ENCODE results near the gene DEXI.
"Not testable (repeated sequence)": the region's sequence is repeated elsewhere in the genome, so short reads cannot be mapped to it uniquely, and the experiment has no call there.

Gene DEXI

DNA sequence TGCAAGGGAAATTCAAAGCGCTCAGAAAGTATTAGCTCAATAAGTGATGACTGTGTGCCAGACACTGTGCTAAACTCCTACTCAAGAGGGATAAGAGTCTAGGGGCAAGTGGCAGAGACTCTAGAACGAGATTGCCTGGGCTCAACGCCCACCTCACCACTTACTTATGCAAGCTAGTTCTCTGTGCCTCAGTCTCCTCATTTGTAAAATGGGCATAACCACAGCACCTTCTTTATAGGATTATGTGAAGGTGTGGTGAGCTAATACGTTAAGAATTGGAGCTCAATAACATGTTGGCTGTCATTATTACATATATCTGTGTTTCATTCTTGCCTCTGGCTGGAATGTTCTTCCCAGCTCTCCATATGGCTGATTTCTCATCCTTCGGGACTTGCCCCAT, 15.4 kb downstream of the DEXI start:
- no peak for DNase-seq (ENCODE audit: low read depth)

DNA sequence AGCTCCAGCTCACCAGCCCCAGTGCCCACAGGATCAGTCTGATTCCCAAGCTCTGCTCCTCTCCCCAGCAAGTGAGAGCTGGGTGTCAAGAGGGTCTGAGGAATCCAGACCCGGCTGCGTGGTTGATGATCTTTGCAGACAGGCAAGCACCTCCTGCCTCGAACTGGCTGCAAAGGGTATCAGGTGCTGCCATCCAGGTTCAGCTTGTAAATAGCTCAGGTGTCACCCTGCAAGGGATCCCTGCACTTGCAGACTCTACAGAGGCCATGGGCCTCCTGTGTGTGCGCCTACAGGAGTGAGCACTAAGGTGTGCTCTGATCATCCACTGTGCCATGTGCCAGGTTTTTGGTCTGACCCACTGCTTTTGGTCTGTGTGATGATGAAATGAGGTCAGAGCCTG, 16.2 kb downstream of the DEXI start:
- no peak for DNase-seq (ENCODE audit: low read depth)

DNA sequence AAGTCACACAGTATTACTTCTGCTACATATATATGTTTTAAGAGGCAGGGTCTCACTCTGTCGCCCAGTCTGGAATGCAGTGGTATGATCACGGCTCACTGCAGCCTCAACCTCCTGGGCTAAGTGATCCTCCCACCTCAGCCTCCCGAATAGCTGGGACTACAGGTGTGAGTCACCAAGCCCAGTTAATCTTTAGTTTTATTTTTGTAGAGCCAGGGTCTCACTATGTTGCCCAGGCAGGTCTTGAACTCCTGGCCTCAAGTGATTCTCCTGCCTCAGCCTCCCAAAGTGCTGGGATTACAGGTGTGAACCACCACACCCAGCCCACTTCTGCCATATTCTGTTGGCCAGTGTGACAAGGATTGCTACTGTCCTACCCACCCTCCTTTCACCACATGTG, 17.0 kb downstream of the DEXI start:
- DNase-seq (ENCODE audit: low read depth), result not testable (repeated sequence)

GRCh38 chr16:10923650-10924214, 18.5 kb downstream of the DEXI start:
- DNase-seq (ENCODE audit: low read depth), result no peak

- no peak for DNase-seq (ENCODE audit: low read depth)
Observed at GRCh38 chr16:10923146-10923649, 19.1 kb downstream of the DEXI start.

DNA sequence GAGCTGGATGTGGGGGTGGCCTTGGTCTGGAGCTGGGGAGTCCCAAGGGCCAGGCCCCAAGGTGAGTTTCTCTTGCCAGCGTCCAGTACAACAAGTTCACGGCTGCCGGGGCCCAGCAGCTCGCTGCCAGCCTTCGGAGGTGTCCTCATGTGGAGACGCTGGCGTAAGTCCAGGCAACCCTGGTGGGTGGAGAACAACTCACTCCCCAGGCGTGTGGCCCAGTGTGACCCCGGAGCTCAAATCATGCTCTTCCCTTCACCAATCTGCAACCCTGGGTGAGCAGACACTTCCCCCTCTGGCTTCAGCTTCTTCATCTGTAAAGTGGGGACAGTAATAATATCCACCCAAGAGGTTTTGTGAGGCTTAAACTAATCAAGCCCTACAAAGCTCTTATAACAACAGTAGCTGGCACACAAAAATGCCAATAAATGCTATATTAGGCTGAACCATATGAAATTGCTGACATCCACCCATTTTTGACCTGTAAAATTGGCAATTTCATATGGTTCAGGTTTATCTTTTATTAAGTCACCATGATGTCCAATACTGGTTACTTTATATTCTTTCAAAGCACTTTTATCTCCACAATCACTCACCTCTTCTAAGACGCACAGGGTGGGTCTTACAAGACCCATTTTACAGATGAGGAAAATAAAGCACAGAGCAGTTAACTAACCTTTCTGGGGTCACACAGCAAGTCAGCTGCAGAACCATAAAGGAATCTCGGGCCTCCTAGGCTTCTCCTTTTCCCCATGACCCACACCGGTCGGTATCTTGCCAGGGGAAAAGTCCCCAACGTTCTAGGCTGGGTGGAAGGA, 19.7 kb downstream of the DEXI start:
- DNase-seq (ENCODE audit: low read depth), result no peak

- DNase-seq (ENCODE audit: low read depth), result no peak
Observed at GRCh38 chr16:10921536-10922327, 20.5 kb downstream of the DEXI start.

- DNase-seq (ENCODE audit: low read depth), result no peak
Observed at GRCh38 chr16:10920726-10921427, 21.4 kb downstream of the DEXI start.

DNA sequence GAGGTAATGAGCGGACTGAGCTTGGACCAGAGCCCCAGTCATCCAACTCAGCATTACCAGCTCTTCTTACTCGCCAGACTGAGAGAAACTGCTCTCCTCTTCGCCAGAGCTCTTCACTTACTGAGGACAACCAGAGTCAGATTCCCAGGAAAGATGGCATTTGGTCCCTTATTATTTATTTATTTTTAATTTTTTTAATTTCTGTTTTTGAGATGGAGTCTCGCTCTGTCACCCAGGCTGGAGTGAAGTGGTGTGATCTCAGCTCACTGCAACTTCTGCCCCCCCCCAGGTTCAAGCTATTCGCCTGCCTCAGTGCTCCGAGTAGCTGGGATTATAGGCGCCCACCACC, 23.3 kb downstream of the DEXI start:
- no peak for DNase-seq (ENCODE audit: low read depth)

- DNase-seq (ENCODE audit: low read depth), result peak; percentile 57
Observed at GRCh38 chr16:10918294-10919002, 23.8 kb downstream of the DEXI start.

DNA sequence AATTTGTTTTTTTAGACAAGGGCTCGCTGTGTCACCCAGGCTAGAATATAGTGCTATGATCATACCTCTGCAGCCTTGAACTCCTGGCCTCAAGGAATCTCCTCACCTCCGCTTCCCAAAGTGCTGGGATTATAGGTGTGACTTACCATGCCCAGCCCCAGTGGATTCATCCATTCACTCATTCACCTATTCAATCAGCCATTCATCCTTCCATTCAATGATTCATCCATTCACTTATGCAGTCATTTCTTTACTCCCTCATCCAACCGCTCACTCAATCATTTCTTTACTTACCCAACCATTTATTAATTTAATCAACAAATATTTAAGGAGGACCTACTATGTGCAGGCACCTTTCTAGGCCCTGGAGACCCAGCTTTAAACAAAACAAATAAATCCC, 25.7 kb downstream of the DEXI start:
- DNase-seq (ENCODE audit: low read depth), result no peak

DNA sequence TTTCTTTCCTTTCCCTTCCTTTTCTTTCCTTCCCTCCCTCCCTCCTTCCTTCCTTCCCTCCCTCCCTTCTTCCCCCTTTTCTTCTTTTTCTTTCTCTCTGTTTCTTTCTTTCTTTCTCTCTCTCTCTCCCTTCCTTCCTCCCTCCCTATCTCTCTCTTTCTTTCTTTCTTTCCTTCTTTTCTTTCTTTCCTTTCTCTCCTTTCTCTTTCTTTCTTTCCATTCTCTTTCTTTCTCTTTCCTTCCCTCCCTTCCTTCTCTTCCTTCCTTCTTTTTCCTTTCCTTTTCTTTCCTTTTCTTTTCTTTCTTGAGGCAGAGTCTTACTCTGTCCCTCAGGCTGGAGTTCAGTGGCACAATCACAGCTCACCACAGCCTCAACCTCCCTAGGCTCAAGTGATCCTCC, 31.0 kb downstream of the DEXI start:
- no peak for DNase-seq (ENCODE audit: low read depth)

DNA sequence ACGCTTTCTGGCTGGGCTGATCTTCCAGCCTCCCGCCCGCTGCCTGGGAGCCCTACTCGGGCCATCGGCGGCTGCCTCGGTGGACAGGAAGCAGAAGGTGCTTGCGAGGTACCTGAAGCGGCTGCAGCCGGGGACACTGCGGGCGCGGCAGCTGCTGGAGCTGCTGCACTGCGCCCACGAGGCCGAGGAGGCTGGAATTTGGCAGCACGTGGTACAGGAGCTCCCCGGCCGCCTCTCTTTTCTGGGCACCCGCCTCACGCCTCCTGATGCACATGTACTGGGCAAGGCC, 34.6 kb downstream of the DEXI start:
- no peak for DNase-seq (ENCODE audit: low read depth)

- no peak for DNase-seq (ENCODE audit: low read depth)
Observed at GRCh38 chr16:10906914-10907756, 35.1 kb downstream of the DEXI start.

DNA sequence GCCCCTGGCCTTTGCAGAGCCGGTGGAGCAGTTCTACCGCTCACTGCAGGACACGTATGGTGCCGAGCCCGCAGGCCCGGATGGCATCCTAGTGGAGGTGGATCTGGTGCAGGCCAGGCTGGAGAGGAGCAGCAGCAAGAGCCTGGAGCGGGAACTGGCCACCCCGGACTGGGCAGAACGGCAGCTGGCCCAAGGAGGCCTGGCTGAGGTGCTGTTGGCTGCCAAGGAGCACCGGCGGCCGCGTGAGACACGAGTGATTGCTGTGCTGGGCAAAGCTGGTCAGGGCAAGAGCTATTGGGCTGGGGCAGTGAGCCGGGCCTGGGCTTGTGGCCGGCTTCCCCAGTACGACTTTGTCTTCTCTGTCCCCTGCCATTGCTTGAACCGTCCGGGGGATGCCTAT, 35.8 kb downstream of the DEXI start:
- DNase-seq (ENCODE audit: low read depth), result no peak

DNA sequence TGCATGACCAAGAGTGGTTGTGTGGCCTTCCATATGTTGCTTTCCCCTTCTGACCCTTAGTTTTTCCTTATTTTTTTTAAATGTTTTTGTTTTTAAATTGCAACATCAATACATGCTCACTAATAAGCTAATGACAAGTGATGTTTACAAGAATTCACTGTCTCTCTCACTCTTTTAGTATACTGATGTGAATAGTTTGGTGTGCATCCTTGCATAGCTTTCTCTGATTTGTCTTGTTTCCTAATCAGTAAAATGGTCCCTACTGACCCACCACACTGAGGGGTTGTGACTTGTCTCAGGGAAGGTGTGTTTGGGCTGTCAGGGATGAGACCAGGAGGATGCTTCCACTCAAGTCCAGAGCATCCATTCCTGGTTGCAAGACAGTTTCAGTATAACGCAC, 39.3 kb downstream of the DEXI start:
- DNase-seq (ENCODE audit: low read depth), result no peak

DNA sequence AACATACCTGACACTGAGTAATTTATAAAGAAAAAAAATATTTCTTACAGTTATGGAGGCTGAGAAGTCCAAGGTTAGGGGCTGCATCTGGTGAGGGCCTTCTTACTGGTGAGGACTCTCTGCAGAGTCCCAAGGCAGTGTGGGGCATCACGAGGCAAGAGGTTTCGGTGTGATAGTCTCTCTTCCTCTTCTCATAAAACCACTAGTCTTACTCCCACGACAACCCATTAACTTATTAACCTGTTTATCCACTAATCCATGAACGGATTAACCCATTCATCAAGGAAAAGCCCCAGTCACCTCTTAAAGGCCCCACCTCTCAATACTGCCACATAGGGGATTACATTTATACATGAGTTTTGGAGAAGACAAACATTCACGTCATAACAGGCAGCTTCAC, 45.1 kb downstream of the DEXI start:
- DNase-seq (ENCODE audit: low read depth), result no peak

- DNase-seq (ENCODE audit: low read depth), result no peak
Observed at GRCh38 chr16:10896723-10897122, 45.5 kb downstream of the DEXI start.

DNA sequence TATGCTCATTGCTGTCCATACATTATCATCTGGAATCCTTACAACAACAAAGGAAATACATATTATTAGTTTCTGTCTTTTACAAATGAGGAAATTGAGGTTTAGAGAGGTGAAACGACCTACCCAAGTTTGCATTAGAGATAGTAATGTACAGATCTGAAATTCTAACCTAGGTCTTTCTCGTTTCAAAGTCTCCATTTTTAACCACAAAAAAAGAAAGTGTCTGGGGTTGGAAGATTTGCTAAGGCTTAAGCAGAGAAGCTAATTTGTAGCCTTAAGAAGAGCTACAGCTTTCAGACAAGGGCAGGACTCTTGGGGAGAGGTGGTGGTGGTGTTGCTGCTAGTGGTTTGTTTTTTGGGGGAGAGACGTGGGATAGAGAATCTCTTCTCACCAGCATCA, 46.1 kb downstream of the DEXI start:
- no peak for DNase-seq (ENCODE audit: low read depth)

GRCh38 chr16:10895053-10895946, 47.0 kb downstream of the DEXI start:
- no peak for DNase-seq (ENCODE audit: low read depth)

Measured in stimulated activated CD8-positive, alpha-beta memory T cell treated with anti-CD3 and anti-CD28 coated beads, Interleukin-12 subunit alpha, Interleukin-12 subunit beta, amount 100 ng/mL, for 1 hour (primary cell).